ENCODE measurements around the gene STAT6. TPM values are rescaled to one million over a fixed set of nuclear protein-coding genes. Genes with fewer than 3 reads are reported as not detected.
"Not testable (repeated sequence)": the region's sequence is repeated elsewhere in the genome, so short reads cannot be mapped to it uniquely, and the experiment has no call there.

STAT6 gene
- total RNA-seq, 2 experiments from 2014 or later: 127 to 128 TPM

GRCh38 chr12:57086493-57087009 lies 24.6 kb downstream of the STAT6 start:
- ChIA-PET POLR2A (interaction anchor here (1.0 to 14.8 kb wide), 6 partner anchors 8 to 399 kb away, joined by 3 to 247 read pairs (median 4); partner anchors contain the start of genes NACA, NEMP1 and STAT6), CTCF (interaction anchor here (5.1 to 8.7 kb wide), 2 partner anchors 15 to 25 kb away, joined by 28 to 91 read pairs; partner anchors contain the start of gene STAT6)
- H3K27me3 Mint-ChIP-seq: no peaks in the 10 kb centered on the region
- H3K4me3 Mint-ChIP-seq: peak overlapping the region; percentile 89
- peak overlapping the region; percentile 79 for H3K27ac Mint-ChIP-seq
- peaks cover 8% of the 10 kb centered on the region for H3K36me3 Mint-ChIP-seq (ENCODE audit: low read depth)
- H3K9me3 Mint-ChIP-seq: no peaks in the 10 kb centered on the region
- peak; percentile 43 for DNase-seq
- H3K4me1 Mint-ChIP-seq: peaks cover 50% of the 10 kb centered on the region

GRCh38 chr12:57085999-57086492 lies 25.1 kb downstream of the STAT6 start:
- ChIA-PET CTCF (interaction anchor here (5.1 kb wide), 1 partner anchor 26 kb away, joined by 28 read pairs; the partner anchor contains the start of gene STAT6), POLR2A (interaction anchor here (1.0 to 14.8 kb wide), 4 partner anchors 16 to 399 kb away, joined by 3 to 247 read pairs (median 3); partner anchors contain the start of genes NACA and STAT6)
- peaks cover 48% of the 10 kb centered on the region for H3K4me1 Mint-ChIP-seq
- no peaks in the 10 kb centered on the region for H3K27me3 Mint-ChIP-seq
- DNase-seq: no peak
- peaks cover 7% of the 10 kb centered on the region for H3K36me3 Mint-ChIP-seq (ENCODE audit: low read depth)
- peak overlapping the region; percentile 89 for H3K4me3 Mint-ChIP-seq
- H3K9me3 Mint-ChIP-seq: no peaks in the 10 kb centered on the region
- peak overlapping the region; percentile 79 for H3K27ac Mint-ChIP-seq

GRCh38 chr12:57080855-57081254 lies 30.3 kb downstream of the STAT6 start:
- Mint-ChIP-seq H3K27ac (peak overlapping the region; percentile 40), H3K36me3 (ENCODE audit: low read depth) (peaks cover 20% of the 10 kb centered on the region), H3K4me3 (no peak overlapping the region), H3K4me1 (peaks cover 45% of the 10 kb centered on the region), H3K9me3 (no peaks in the 10 kb centered on the region), H3K27me3 (no peaks in the 10 kb centered on the region)
- no peak for DNase-seq
- ChIA-PET CTCF (interaction anchor here (0.6 to 6.1 kb wide), 3 partner anchors 12 to 47 kb away, joined by 3 to 70 read pairs (median 24); partner anchors contain the start of gene STAT6), POLR2A (interaction anchor here (1.3 to 13.1 kb wide), 5 partner anchors 9 to 445 kb away, joined by 4 to 200 read pairs (median 17); partner anchors contain the start of genes NAB2 and STAT6)

- Mint-ChIP-seq H3K4me3 (no peak overlapping the region), H3K36me3 (ENCODE audit: low read depth) (peaks cover 20% of the 10 kb centered on the region), H3K9me3 (no peaks in the 10 kb centered on the region), H3K4me1 (peaks cover 35% of the 10 kb centered on the region), H3K27ac (peak overlapping the region; percentile 97), H3K27me3 (no peaks in the 10 kb centered on the region)
- DNase-seq: no peak
- ChIA-PET CTCF (interaction anchor here (0.9 to 6.1 kb wide), 13 partner anchors 8 to 163 kb away, joined by 3 to 70 read pairs (median 4); partner anchors contain the start of genes SHMT2 and STAT6), POLR2A (interaction anchor here (0.9 to 13.1 kb wide), 18 partner anchors 10 to 720 kb away, joined by 3 to 200 read pairs (median 8); partner anchors contain the start of genes NAB2, PRIM1, SHMT2 and STAT2)
Observed at GRCh38 chr12:57079821-57080220, 31.3 kb downstream of the STAT6 start.

- no peaks in the 10 kb centered on the region for H3K27me3 Mint-ChIP-seq
- POLR2A ChIA-PET: interaction anchor here (0.7 to 13.1 kb wide), 31 partner anchors 9 to 1363 kb away, joined by 3 to 200 read pairs (median 5); partner anchors contain the start of genes BAZ2A, BLOC1S1, LRP1 and NAB2
- peak; percentile 97 for DNase-seq
- H3K27ac Mint-ChIP-seq: peak within 1 kb of the TSS; percentile 97
- peak within 1 kb of the TSS; percentile 97 for H3K4me3 Mint-ChIP-seq
- H3K36me3 Mint-ChIP-seq (ENCODE audit: low read depth): peaks cover 20% of the 10 kb centered on the region
- CTCF ChIA-PET: interaction anchor here (0.8 to 6.1 kb wide), 18 partner anchors 9 to 325 kb away, joined by 3 to 70 read pairs (median 5); partner anchors contain the start of genes SHMT2 and STAT6
- H3K4me1 Mint-ChIP-seq: peaks cover 35% of the 10 kb centered on the region
- no peaks in the 10 kb centered on the region for H3K9me3 Mint-ChIP-seq
Observed at GRCh38 chr12:57078519-57079404, 32.4 kb downstream of the STAT6 start, which contains the start of gene NEMP1. Gene NEMP1 (minus strand): TSS chr12:57078791. CDS start chr12:57078745, 46 bp downstream.

GRCh38 chr12:57073566-57074450 lies 37.4 kb downstream of the STAT6 start:
- not testable (repeated sequence) for DNase-seq, H3K27me3 Mint-ChIP-seq, H3K9me3 Mint-ChIP-seq, H3K27ac Mint-ChIP-seq, H3K4me3 Mint-ChIP-seq
- POLR2A ChIA-PET: interaction anchor here (0.6 to 13.1 kb wide), 4 partner anchors 16 to 37 kb away, joined by 3 to 200 read pairs (median 4); partner anchors contain the start of gene STAT6
- CTCF ChIA-PET: interaction anchor here (1.1 to 8.0 kb wide), 6 partner anchors 8 to 50 kb away, joined by 4 to 230 read pairs (median 9); partner anchors contain the start of genes NAB2 and STAT6
- peaks cover 51% of the 10 kb centered on the region for H3K36me3 Mint-ChIP-seq (ENCODE audit: low read depth)
- H3K4me1 Mint-ChIP-seq: peaks cover 48% of the 10 kb centered on the region

- CTCF ChIA-PET: interaction anchor here (1.2 to 8.0 kb wide), 7 partner anchors 8 to 64 kb away, joined by 4 to 230 read pairs (median 6); partner anchors contain the start of genes NAB2 and STAT6
- Mint-ChIP-seq H3K36me3 (ENCODE audit: low read depth) (peaks cover 50% of the 10 kb centered on the region), H3K9me3 (no peaks in the 10 kb centered on the region), H3K4me3 (no peak overlapping the region), H3K27me3 (no peaks in the 10 kb centered on the region), H3K27ac (no peak overlapping the region), H3K4me1 (peaks cover 46% of the 10 kb centered on the region)
- no peak for DNase-seq
- POLR2A ChIA-PET: interaction anchor here (13.1 kb wide), 1 partner anchor 39 kb away, joined by 200 read pairs; the partner anchor contains the start of gene STAT6
Observed at GRCh38 chr12:57072661-57073060, 38.5 kb downstream of the STAT6 start.

GRCh38 chr12:57069523-57069922 lies 41.6 kb downstream of the STAT6 start:
- CTCF ChIA-PET: interaction anchor here (0.5 to 8.0 kb wide), 33 partner anchors 9 to 1246 kb away, joined by 3 to 230 read pairs (median 4); partner anchors contain the start of genes NAB2, NEMP1, SHMT2 and STAT6
- DNase-seq: peak; percentile 65
- Mint-ChIP-seq H3K9me3 (no peaks in the 10 kb centered on the region), H3K27me3 (no peaks in the 10 kb centered on the region), H3K36me3 (ENCODE audit: low read depth) (peaks cover 60% of the 10 kb centered on the region), H3K4me1 (peaks cover 49% of the 10 kb centered on the region), H3K4me3 (no peak overlapping the region), H3K27ac (peak overlapping the region; percentile 85)
- POLR2A ChIA-PET: interaction anchor here (0.7 to 4.0 kb wide), 7 partner anchors 9 to 344 kb away, joined by 3 to 131 read pairs (median 6); partner anchors contain the start of genes NAB2, NACA, NEMP1 and STAT6

GRCh38 chr12:57066245-57066644 lies 44.9 kb downstream of the STAT6 start:
- Mint-ChIP-seq H3K27ac (peak overlapping the region; percentile 56), H3K27me3 (no peaks in the 10 kb centered on the region), H3K4me1 (peaks cover 53% of the 10 kb centered on the region), H3K4me3 (no peak overlapping the region), H3K9me3 (no peaks in the 10 kb centered on the region), H3K36me3 (ENCODE audit: low read depth) (peaks cover 65% of the 10 kb centered on the region)
- CTCF ChIA-PET: interaction anchor here (0.6 to 3.0 kb wide), 11 partner anchors 13 to 69 kb away, joined by 3 to 31 read pairs (median 4); partner anchors contain the start of genes NEMP1 and STAT6
- POLR2A ChIA-PET: interaction anchor here (1.0 to 3.1 kb wide), 5 partner anchors 12 to 45 kb away, joined by 3 to 48 read pairs (median 5); partner anchors contain the start of genes MYO1A, NEMP1 and STAT6
- DNase-seq: no peak

- ChIA-PET CTCF (interaction anchor here (1.0 to 3.0 kb wide), 10 partner anchors 9 to 123 kb away, joined by 3 to 31 read pairs (median 4); partner anchors contain the start of gene STAT6), POLR2A (interaction anchor here (1.1 to 3.1 kb wide), 4 partner anchors 14 to 47 kb away, joined by 3 to 48 read pairs (median 24); partner anchors contain the start of genes NEMP1 and STAT6)
- no peaks in the 10 kb centered on the region for H3K27me3 Mint-ChIP-seq
- H3K36me3 Mint-ChIP-seq (ENCODE audit: low read depth): peaks cover 64% of the 10 kb centered on the region
- peak; percentile 54 for DNase-seq
- no peaks in the 10 kb centered on the region for H3K9me3 Mint-ChIP-seq
- peak overlapping the region; percentile 89 for H3K27ac Mint-ChIP-seq
- H3K4me3 Mint-ChIP-seq: peak overlapping the region; percentile 62
- peaks cover 35% of the 10 kb centered on the region for H3K4me1 Mint-ChIP-seq
Observed at GRCh38 chr12:57063991-57064685, 47.0 kb downstream of the STAT6 start.

Measured in activated CD4-positive, alpha-beta memory T cell treated with anti-CD3 and anti-CD28 coated beads, Interleukin-2, amount 10 ng/mL, durations not matched to agents 7 days and 5 days (primary cell).